ENCODE results near the gene MTMR11.

Gene MTMR11

GRCh38 chr1:149936170-149936991, at the start of gene MTMR11:
MTMR11 (minus strand) TSS chr1:149936879; CDS start chr1:149936647, 232 bp downstream.
- no peak for TF ChIP-seq CTCF (IDR thresholded peaks at IDR 0.05)

- no peak for TF ChIP-seq CTCF (IDR thresholded peaks at IDR 0.05)
Measured at GRCh38 chr1:149979972-149980540, 43.4 kb upstream of the MTMR11 start.

GRCh38 chr1:149979245-149979971, 42.7 kb upstream of the MTMR11 start:
- TF ChIP-seq CTCF (IDR thresholded peaks at IDR 0.05), result no peak

GRCh38 chr1:149978547-149979023, 41.9 kb upstream of the MTMR11 start:
- no peak for TF ChIP-seq CTCF (IDR thresholded peaks at IDR 0.05)

- no peak for TF ChIP-seq CTCF (IDR thresholded peaks at IDR 0.05)
Measured at GRCh38 chr1:149977345-149977744, 40.7 kb upstream of the MTMR11 start.

- no peak for TF ChIP-seq CTCF (IDR thresholded peaks at IDR 0.05)
Measured at GRCh38 chr1:149972547-149972946, 35.9 kb upstream of the MTMR11 start.

GRCh38 chr1:149967646-149968045, 31.0 kb upstream of the MTMR11 start:
- TF ChIP-seq CTCF (IDR thresholded peaks at IDR 0.05), result no peak

Data from LNCAP (cell line).